Ovary (tissue), 3 donors: ENCODE measurements around the gene CDC42BPA.

Experiments
- CTCF ChIP-seq, 3 donors: fragments of 450-650 bp in 2 of 3; fragments of 200-600 bp in 1 of 3; IDR thresholded peaks; one replicate each; pipeline versions ENCODE4 v1.5.1 to v1.8.0; 2016 to 2022; ENCODE audit warnings: antibody characterized with exemption in 3 of 3, mild to moderate bottlenecking in 1 of 3
- POLR2A ChIP-seq: fragments of 450-650 bp; IDR thresholded peaks from one replicate; pipeline ENCODE4 v1.6.1; 2017; ENCODE audit warnings: antibody characterized with exemption, mild to moderate bottlenecking, moderate library complexity
- donor health status: DM: no; HTN: no; CAD: no.

DNA sequence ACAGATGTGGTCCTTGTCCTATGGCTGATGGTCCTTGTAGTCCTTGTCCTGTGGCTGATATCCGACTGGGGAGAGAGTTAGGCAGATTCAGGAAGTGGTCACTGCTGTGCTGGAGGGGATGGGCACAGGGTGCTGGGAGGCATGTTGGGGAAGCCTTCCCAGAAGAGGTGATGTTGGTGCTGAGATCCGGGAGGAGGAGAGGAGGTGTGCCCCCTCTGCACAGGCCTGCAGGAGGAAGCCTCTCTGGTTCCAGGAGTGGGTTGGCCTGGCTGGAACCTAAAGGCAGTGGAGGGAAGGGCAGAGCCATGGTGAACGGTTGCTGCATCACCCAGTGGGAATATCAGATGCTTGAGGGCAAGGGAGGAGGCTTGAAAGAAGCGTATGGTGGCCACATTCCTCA, 363.5 kb downstream of the CDC42BPA start:
- TF ChIP-seq CTCF (IDR thresholded peaks at IDR 0.05) (no peak), POLR2A (no peak)
